HG02852 (cell line): ENCODE data around the gene PROSER3.
A peak's percentile ranks its signal among the peaks of the same experiment; 100 is the strongest.

Experiments used
- ATAC-seq: cut with Tn5 transposase; IDR thresholded peaks from one replicate; pipeline ENCODE4 v1.9.1; 2021; ENCODE audit warnings: mild to moderate bottlenecking, moderate library complexity; ENCODE audit not compliant: unreplicated experiment

PROSER3 gene

DNA sequence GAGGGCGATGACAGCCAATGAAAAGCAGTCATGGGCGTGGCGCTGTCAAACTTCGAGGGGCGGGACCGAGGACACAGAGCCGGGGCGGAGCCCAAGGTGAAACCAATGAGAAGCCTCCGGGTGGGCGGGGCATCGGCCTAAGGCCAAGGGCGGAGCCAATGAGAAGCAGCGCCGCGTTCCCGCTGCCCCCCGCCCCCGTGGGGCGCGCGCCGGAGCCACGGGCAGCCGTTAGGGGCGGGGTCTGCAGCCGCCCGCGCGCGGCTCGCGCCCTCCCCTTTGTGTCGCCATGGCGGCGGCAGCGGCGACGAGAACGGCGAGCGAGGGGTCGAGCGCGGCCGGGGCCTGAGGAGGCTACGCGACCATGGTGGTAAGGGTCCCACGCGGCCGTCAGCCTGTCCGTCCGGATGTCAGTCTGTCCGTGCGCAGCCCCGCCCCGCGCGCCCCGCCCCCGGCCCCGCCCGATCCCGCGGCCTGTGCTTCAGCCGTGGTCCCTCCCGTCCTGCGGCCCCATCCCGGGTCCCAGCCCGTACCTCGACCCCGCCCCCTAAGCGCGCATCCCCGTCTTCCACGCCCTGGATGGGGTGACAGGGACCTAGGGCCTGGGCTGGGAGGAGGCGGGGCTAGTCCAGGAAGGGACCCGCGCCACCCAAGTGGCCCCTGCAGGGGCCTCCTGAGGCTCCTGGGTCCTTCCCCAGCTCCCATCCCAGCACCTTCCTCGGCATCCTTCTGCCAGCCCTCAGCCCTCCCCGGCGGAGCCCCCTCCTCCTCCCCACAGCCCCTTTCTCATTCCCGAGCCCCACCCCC is 17.5 kb downstream of the PROSER3 start, which contains the start of gene ARHGAP33:
Gene ARHGAP33 (plus strand): TSS at position 267 of the 804 bp plus-strand sequence. CDS start 95 bp downstream, at position 362.
- ATAC-seq: peak; percentile 95

DNA sequence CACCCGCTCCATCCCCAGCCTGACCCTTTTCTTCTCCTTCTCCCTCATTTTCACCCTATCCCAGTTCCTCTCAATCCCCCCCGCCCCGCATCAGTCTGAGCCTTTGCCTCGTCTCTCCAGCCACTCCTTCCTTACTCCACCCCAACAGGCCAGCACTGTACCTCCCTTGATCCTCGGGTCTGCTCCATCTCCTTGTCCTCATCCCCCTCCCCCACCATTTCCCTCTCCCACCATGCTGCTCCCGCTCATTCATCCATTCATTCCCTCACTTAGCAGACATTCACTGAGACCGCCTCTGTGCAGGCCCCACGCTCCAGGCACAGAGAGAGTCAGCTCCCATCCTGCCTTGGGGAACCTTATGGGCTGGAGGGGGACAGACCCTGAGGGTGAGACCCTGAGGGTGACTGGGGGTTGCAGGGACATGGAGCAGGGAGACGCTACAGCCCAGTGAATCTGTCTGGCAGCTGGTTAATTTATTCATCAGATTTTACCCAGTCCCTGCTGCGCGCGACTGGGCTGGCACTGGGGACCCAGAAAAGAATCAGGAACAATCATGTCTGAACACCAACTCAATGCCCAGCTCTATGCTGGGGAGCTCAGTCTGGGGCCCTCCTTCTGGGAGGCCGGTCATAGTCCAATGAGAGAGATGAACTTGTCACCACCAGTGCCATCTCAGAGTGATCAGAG is 18.3 kb downstream of the PROSER3 start:
- no peak for ATAC-seq

DNA sequence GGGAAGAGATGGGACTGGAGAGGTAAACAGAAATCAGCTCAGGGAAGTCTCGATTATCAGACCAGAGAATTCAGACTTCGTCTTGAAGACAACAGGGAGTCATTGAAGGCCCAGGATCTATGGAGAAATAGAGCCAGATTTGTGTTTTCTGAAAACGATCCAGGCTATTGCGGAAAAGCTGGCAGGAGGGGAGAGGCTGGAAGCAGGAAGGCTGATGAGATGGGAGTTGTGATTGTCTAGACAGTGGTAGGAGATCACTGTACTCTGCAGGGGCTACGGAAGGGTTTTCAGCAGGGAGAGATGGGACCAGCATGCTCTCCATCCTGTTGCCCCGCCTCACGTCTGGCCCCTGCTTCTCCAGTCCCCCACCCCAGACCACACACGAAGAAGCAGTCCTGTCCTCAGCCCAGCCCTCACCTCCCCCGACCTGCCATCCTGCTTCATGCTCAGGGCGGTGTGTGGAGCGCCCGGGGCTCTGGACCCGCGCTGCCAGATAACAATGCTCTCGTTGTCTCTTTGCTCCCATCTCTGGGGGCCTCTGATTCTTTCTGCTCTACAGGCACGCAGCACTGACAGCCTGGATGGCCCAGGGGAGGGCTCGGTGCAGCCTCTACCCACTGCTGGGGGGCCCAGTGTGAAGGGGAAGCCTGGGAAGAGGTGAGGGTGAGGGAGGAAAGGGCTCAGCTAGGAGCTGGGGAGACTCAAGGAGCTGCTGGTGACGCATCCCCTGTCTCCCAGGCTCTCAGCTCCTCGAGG is 19.3 kb downstream of the PROSER3 start:
- ATAC-seq: no peak

DNA sequence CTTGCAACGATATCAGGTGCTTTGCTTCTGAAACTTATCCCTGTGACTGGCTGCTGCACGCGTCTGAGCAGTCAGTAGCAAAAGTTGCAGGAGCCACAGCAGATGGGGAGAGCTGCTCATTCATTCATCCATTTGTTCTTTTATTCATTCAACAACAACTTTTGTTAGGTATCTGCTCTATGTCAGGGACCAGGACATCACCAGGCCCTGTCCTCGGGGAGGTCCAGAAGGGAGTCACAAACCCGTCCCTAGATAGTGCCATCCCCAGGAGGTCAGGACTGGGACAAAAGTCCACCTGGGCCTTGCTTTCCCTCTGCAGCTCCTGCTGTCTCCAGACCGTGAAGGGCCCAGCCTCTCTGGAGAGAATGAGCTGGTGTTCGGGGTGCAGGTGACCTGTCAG is 20.0 kb downstream of the PROSER3 start:
- ATAC-seq: no peak

DNA sequence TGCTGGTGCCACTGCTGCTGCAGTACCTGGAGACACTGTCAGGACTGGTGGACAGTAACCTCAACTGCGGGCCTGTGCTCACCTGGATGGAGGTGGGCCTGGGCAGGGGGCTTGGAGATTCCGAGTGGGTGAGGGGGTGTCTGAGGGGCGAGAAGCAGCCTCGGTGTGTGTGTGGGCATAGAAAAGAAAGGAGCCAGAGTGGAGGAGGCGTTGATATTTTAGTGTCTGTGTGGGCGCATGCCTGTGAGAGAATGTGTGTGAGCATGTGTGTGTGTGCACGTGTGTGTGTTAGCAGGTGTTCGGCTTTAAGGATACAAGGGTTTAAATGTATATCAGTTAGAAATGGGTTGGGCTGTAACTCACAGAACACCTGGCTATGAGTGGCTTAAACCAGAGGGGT is 21.1 kb downstream of the PROSER3 start:
- no peak for ATAC-seq

DNA sequence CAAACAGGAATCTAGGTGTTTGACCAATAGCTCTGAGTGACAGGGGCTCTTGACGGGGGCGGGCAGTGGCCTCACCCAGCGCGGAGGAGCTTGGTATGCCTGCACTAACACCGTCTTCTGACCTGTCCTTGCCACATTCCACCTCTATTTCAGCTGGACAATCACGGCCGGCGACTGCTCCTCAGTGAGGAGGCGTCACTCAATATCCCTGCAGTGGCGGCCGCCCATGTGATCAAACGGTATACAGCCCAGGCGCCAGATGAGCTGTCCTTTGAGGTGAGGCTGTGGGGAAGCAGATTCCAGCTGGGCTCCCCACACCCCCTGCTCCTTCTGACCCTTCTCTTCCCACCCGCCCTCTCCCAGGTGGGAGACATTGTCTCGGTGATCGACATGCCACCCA is 22.1 kb downstream of the PROSER3 start:
- no peak for ATAC-seq

DNA sequence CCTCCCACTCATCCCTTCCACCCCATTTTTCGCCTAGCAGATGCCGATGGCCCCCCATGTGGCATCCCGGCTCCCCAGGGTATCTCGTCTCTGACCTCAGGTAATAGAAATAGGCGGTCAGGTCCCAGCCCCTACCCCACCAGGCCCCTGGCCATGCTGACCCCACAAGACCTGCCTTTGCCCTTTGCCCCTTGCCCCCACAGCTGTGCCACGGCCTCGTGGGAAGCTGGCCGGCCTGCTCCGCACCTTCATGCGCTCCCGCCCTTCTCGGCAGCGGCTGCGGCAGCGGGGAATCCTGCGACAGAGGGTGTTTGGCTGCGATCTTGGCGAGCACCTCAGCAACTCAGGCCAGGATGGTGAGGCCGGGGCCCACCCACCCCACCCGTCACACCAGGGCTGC is 22.7 kb downstream of the PROSER3 start:
- no peak for ATAC-seq

DNA sequence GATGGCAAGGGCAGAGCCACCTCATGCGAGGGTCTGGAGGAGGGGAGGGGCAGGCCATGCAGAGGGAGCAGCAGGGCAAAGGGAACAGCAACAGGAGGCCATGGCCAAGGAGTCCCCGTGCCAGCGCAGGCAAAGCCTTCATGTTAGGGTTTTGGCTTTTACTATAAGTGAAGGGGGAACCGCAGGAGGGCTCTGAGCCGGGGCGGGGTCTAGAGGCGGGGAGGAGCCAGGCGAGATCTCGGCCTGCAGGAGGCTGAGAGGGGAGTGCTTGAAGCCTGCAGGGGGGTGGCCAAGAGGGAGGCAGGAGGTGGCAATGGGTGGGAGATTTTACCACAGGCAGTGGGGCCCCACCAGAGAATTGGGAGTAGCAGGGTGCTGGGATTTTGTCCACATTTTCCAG is 23.7 kb downstream of the PROSER3 start:
- no peak for ATAC-seq

DNA sequence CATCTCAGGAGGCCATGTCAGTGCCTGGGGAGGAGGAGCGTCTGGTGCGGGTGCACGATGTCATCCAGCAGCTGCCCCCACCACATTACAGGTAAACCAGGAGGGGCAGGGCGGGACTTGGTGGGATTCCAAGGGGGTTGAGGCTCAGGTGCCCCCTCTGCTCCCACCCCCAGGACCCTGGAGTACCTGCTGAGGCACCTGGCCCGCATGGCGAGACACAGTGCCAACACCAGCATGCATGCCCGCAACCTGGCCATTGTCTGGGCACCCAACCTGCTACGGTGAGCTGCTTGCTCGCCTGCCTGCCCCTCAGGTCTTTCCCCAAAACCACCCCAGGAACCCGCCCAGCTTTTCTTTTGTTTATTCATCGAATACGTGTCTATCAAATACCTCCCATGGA is 24.6 kb downstream of the PROSER3 start:
- ATAC-seq: no peak

DNA sequence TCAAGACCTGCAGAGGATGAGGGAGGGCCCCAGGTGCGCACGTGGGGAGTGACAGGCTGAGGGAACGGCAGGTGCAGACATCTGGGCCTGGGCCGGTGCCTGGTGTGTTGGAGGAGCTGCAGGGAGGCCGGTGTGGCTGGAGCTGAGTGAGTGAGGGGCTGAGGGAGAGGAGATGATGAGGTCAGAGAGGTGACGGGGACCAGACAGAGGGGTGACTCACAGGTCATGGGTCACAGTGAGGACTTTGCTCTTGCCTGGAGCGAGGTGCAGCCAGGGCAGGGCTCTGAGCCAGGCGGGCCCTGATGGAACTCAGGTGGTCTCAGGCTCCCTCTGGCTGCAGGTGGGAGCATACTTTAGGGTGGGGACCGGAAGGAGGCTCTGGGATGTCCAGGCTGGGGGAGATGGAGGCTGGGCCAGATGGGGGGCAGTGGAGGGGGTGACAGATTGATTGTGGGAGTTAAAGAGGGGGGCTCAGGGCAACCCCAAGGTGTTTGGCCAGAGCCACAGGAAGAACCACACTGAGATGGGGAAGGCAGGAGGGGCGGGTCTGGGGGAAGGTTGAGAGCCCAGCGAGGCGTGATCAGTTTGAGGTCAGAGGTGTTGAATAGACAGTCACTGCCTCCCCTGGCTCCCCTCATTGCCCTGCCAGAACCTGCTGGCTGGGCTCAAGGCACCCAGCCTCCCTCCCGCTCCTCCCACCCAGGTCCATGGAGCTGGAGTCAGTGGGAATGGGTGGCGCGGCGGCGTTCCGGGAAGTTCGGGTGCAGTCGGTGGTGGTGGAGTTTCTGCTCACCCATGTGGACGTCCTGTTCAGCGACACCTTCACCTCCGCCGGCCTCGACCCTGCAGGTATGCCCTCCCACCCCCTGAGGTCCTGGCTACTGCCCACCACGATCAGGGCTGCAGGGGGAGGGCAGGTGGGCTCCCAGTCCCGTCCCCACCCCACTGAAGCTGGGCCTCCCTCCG is 25.8 kb downstream of the PROSER3 start:
- ATAC-seq: no peak

DNA sequence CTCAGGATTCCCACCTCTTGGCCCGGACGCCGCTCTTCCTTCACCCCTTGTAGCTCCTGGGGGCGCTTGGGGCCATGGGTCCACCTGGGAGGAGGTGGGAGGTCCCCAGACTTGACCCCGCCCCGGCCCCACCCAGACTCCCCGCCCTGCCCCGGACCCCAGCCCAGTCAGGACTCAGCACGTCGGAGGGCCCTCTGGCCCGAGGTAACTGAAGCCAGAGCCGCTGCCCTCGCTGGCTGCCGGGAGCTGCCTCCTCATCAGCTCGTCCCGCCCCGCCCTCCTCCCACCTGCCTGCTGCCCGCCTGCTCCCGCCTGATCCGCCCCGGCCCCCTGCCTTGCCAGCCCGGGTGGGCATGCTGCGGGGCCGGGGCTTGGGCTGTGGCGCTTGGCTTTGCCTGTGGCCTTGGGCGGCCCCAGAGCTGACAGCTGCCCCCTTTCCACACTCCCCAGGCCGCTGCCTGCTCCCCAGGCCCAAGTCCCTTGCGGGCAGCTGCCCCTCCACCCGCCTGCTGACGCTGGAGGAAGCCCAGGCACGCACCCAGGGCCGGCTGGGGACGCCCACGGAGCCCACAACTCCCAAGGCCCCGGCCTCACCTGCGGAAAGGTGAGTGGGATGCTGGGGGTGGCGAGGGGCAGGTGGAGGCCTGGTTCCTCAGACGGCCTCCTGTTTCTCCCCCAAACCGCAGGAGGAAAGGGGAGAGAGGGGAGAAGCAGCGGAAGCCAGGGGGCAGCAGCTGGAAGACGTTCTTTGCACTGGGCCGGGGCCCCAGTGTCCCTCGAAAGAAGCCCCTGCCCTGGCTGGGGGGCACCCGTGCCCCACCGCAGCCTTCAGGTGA is 26.7 kb downstream of the PROSER3 start:
- ATAC-seq: no peak

DNA sequence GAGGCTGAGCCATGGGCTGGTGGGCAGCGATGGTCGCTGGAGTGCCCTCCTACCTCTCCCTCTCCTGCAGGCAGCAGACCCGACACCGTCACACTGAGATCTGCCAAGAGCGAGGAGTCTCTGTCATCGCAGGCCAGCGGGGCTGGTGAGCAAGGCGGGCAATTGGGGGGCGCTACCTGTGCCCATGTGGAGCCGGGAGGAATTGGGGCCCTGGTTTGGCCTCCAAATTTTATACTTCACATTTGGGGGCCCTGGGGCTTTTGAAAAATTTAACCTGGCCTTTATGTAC is 27.3 kb downstream of the PROSER3 start:
- ATAC-seq: no peak

DNA sequence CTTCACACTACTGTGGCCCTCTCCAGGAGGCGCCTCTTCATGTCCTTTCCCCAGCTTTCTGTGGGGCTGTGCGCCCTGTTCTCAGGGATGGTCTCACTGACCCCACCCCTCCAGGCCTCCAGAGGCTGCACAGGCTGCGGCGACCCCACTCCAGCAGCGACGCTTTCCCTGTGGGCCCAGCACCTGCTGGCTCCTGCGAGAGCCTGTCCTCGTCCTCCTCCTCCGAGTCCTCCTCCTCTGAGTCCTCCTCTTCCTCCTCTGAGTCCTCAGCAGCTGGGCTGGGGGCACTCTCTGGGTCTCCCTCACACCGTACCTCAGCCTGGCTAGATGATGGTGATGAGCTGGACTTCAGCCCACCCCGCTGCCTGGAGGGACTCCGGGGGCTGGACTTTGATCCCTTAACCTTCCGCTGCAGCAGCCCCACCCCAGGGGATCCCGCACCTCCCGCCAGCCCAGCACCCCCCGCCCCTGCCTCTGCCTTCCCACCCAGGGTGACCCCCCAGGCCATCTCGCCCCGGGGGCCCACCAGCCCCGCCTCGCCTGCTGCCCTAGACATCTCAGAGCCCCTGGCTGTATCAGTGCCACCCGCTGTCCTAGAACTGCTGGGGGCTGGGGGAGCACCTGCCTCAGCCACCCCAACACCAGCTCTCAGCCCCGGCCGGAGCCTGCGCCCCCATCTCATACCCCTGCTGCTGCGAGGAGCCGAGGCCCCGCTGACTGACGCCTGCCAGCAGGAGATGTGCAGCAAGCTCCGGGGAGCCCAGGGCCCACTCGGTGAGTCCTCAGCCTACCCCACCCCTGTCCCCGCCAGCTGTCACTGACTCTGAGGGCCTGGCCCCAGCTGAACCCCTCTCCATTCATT is 28.6 kb downstream of the PROSER3 start:
- ATAC-seq: no peak

DNA sequence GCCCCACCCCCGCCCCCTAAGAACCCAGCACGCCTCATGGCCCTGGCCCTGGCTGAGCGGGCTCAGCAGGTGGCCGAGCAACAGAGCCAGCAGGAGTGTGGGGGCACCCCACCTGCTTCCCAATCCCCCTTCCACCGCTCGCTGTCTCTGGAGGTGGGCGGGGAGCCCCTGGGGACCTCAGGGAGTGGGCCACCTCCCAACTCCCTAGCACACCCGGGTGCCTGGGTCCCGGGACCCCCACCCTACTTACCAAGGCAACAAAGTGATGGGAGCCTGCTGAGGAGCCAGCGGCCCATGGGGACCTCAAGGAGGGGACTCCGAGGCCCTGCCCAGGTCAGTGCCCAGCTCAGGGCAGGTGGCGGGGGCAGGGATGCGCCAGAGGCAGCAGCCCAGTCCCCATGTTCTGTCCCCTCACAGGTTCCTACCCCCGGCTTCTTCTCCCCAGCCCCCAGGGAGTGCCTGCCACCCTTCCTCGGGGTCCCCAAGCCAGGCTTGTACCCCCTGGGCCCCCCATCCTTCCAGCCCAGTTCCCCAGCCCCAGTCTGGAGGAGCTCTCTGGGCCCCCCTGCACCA is 29.3 kb downstream of the PROSER3 start:
- ATAC-seq: no peak

DNA sequence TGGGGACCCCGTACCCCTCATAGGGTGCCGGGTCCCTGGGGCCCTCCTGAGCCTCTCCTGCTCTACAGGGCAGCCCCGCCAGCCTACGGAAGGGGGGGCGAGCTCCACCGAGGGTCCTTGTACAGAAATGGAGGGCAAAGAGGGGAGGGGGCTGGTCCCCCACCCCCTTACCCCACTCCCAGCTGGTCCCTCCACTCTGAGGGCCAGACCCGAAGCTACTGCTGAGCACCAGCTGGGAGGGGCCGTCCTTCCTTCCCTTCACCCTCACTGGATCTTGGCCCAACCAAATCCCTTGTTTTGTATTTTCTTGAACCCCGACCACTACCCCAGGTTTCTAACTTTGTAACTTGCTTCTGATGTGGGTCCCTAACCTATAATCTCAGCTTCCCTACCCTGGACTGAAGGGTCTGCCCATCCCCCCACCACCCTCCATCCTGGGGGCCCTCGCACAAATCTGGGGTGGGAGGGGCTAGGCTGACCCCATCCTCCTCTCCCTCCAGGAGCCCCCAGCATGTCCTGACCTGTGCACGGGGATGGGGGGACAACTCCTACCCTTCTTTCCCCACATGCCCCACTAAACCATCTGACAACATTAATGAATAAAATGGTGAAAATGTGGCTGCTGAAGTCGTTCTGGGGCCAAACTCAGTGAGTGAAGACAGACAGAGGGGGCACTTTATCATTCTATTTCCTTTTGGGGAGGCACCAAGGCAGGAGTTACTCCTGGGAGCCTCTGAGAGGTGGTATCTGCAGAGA is 30.4 kb downstream of the PROSER3 start:
- ATAC-seq: no peak

DNA sequence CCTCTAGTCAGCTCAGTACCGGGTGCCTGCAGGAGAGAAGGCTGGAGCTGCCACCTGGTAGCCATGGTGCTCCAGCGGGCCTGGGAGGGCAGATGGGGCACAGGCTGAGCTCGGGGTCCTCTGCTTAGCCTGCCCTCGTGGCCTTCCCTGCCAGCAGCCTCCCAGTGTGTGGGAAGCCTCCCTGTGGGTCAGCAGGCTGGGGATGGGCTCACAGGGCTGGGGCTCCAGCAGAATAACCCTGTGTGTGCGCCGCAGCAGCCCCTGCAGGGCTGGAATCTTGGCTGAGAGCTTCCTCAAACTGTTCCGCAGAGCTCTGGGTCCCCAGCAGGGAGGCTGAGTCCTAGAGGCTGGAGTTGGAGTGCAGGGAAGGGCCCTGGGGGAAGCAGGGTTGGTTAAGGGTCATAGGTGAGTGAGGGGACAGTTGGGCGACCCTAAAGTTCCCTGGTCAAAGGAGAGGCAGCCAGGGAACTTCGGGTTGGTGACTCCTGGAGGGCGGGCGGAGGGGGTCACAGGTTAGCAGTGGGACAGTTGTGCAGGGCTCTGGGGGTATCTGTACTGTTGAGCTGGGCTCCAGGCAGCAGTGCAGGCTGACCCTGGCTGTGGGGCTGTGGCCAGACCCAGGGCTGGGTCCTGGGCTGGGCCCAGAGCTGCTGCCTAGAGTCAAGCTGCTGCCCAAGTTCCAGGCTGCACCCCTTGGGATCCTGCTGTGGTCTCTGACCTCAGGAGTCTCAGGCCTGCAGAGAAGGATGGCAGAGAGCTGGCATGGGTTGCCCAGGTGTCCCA is 31.4 kb downstream of the PROSER3 start:
- ATAC-seq: no peak
